ENCODE data around the gene SLAMF8. TPM values are rescaled to one million over a fixed set of nuclear protein-coding genes. Genes with fewer than 3 reads are reported as not detected.

The SLAMF8 gene
- total RNA-seq, 6 experiments from 2014 or later, result 0.09 to 0.99 (median 0.40) TPM

- no peak overlapping the region for H3K4me3 Mint-ChIP-seq
- H3K27ac Mint-ChIP-seq, result no peak overlapping the region
- H3K9me3 Mint-ChIP-seq, result no peaks in the 10 kb centered on the region
- peaks cover 59% of the 10 kb centered on the region for H3K4me1 Mint-ChIP-seq (ENCODE audit: low read depth)
- H3K27me3 Mint-ChIP-seq (ENCODE audit: insufficient read depth), result no peaks in the 10 kb centered on the region
- TF ChIP-seq, protein P1, sequence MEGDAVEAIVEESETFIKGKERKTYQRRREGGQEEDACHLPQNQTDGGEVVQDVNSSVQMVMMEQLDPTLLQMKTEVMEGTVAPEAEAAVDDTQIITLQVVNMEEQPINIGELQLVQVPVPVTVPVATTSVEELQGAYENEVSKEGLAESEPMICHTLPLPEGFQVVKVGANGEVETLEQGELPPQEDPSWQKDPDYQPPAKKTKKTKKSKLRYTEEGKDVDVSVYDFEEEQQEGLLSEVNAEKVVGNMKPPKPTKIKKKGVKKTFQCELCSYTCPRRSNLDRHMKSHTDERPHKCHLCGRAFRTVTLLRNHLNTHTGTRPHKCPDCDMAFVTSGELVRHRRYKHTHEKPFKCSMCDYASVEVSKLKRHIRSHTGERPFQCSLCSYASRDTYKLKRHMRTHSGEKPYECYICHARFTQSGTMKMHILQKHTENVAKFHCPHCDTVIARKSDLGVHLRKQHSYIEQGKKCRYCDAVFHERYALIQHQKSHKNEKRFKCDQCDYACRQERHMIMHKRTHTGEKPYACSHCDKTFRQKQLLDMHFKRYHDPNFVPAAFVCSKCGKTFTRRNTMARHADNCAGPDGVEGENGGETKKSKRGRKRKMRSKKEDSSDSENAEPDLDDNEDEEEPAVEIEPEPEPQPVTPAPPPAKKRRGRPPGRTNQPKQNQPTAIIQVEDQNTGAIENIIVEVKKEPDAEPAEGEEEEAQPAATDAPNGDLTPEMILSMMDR (IDR thresholded peaks at IDR 0.05), result no peak
- no peak for DNase-seq
- H3K36me3 Mint-ChIP-seq (ENCODE audit: low read depth), result peaks cover 5% of the 10 kb centered on the region; the same call in 1 of the 2 replicates
Observed at GRCh38 chr1:159839116-159839849, 12.6 kb downstream of the SLAMF8 start.

GRCh38 chr1:159841749-159842148, 15.1 kb downstream of the SLAMF8 start:
- no peak overlapping the region for H3K4me3 Mint-ChIP-seq
- H3K27me3 Mint-ChIP-seq (ENCODE audit: insufficient read depth), result peaks cover 5% of the 10 kb centered on the region
- DNase-seq, result no peak
- TF ChIP-seq, protein P1 (IDR thresholded peaks at IDR 0.05), result no peak
- H3K27ac Mint-ChIP-seq, result no peak overlapping the region
- H3K36me3 Mint-ChIP-seq (ENCODE audit: low read depth), result peaks cover 5% of the 10 kb centered on the region; the same call in 1 of the 2 replicates
- H3K4me1 Mint-ChIP-seq (ENCODE audit: low read depth), result peaks cover 50% of the 10 kb centered on the region
- H3K9me3 Mint-ChIP-seq, result no peaks in the 10 kb centered on the region

DNA sequence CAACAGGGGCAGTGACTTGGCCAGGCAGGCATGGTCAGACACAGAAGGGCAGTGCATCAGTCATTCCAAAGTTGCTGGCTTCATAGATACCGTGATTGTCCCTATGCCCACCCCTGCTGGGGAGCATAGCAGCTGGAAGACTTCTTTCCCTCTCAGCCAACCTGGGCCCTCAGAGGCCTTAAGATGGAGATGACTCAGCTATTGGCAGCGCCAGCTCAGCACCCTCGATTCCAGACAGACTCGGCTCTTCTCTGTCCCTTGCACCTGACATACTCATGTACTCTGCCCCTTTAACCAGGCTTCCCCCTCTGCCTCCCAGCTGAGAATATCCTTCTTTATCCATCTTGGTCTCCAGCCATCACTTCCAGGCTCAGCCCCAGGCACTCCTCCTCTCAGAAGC, 16.8 kb downstream of the SLAMF8 start:
- Mint-ChIP-seq H3K4me1 (ENCODE audit: low read depth) (peaks cover 45% of the 10 kb centered on the region), H3K9me3 (peaks cover 4% of the 10 kb centered on the region; the same call in 1 of the 2 replicates), H3K36me3 (ENCODE audit: low read depth) (0 out of 2 replicates have a peak, but pooled peaks cover 4% of the 10 kb centered on the region), H3K4me3 (no peak overlapping the region), H3K27me3 (ENCODE audit: insufficient read depth) (peaks cover 5% of the 10 kb centered on the region), H3K27ac (no peak overlapping the region)
- no peak for DNase-seq
- TF ChIP-seq, protein P1 (IDR thresholded peaks at IDR 0.05), result no peak

DNA sequence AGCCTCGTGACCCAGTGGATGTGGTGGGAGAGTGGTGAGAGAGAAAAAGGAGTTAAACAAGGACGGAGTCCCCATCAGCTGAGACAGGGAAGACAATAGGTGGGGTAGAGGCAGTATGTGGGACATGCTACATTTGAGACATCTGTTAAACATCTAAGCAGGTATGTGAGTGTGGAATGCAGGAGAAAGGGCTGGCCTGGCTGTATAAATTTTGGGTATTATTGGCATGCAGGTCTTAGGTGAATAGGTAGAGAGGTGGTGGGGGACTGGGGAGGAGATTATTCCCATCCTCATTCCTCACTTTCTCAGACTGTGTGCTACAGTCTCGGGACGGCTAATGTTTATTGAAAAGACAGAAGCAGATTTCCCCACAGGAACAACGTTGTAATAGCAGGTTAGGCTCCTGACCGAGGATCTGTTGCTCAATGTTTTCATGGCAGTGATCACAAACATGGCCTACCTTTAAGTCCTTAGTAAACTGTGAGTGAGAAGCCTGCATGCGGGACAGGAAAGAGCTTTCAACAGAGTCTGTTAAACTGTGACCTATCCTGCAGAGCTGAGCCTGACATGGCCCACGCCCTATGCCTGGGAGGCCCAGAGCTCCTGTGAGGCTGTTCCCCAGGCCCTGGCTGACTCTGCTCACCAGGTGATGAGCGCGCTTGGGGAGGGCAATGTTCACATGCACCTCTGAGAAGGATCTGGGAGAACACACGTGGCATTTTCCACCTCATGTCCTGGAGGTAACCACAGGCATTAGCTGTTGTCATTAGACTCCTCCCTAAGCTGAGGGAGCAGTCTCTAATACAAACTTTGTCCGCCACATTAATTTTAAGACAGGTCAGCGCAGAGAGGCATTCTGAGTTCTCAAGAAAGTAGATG, 19.3 kb downstream of the SLAMF8 start:
- H3K36me3 Mint-ChIP-seq (ENCODE audit: low read depth), result 0 out of 2 replicates have a peak, but pooled peaks cover 4% of the 10 kb centered on the region
- peaks cover 4% of the 10 kb centered on the region; the same call in 1 of the 2 replicates for H3K9me3 Mint-ChIP-seq
- no peak for DNase-seq
- H3K27ac Mint-ChIP-seq, result no peak overlapping the region
- H3K4me3 Mint-ChIP-seq, result no peak overlapping the region
- TF ChIP-seq, protein P1 (IDR thresholded peaks at IDR 0.05), result no peak
- peaks cover 57% of the 10 kb centered on the region for H3K4me1 Mint-ChIP-seq (ENCODE audit: low read depth)
- H3K27me3 Mint-ChIP-seq (ENCODE audit: insufficient read depth), result peaks cover 6% of the 10 kb centered on the region

GRCh38 chr1:159847231-159847630, 20.6 kb downstream of the SLAMF8 start:
- Mint-ChIP-seq H3K27ac (no peak overlapping the region), H3K36me3 (ENCODE audit: low read depth) (0 out of 2 replicates have a peak, but pooled peaks cover 4% of the 10 kb centered on the region), H3K4me1 (ENCODE audit: low read depth) (peaks cover 61% of the 10 kb centered on the region), H3K9me3 (peaks cover 4% of the 10 kb centered on the region; the same call in 1 of the 2 replicates), H3K27me3 (ENCODE audit: insufficient read depth) (peaks cover 6% of the 10 kb centered on the region), H3K4me3 (no peak overlapping the region)
- TF ChIP-seq, protein P1 (IDR thresholded peaks at IDR 0.05), result no peak
- no peak for DNase-seq

All from HFFc6 (cell line).